ENCODE data around the gene PACSIN3. TPM values are rescaled to one million over a fixed set of nuclear protein-coding genes. Genes with fewer than 3 reads are reported as not detected.

PACSIN3 gene
- total RNA-seq, 1 donor from 2014 or later: 36.9 TPM

Small RNAs within 50 kb of the gene (microRNA-seq; reads per million reads assigned to microRNA genes)
- not detected for gene MIR6745 (ENCODE audit: borderline microRNAs expressed)

Other genes with a start within 250 kb of the PACSIN3 start
- gene CSTPP1, start 249.7 kb downstream of the PACSIN3 start, total RNA-seq: 26.2 TPM
- gene ARFGAP2, start 9.6 kb downstream of the PACSIN3 start, total RNA-seq: 92.9 TPM
- gene DDB2, start 28.5 kb upstream of the PACSIN3 start, total RNA-seq: 49.6 TPM
- 31.6 TPM for gene ACP2, start 62.4 kb upstream of the PACSIN3 start, total RNA-seq
- gene NR1H3, start 71.6 kb upstream of the PACSIN3 start, total RNA-seq: 44.1 TPM
- 50.1 TPM for gene MADD, start 83.7 kb upstream of the PACSIN3 start, total RNA-seq
- 0.96 TPM for gene MYBPC3, start 166.3 kb upstream of the PACSIN3 start, total RNA-seq
- 168 TPM for gene SPI1, start 192.1 kb upstream of the PACSIN3 start, total RNA-seq
- gene SLC39A13, start 222.2 kb upstream of the PACSIN3 start, total RNA-seq: 62.0 TPM
- 79.4 TPM for gene PSMC3, start 240.0 kb upstream of the PACSIN3 start, total RNA-seq

Measured in upper lobe of right lung (tissue), 1 donor.